GOT3 (cell line): ENCODE measurements around the gene CCDC187.
"Not testable (repeated sequence)": the region's sequence is repeated elsewhere in the genome, so short reads cannot be mapped to it uniquely, and the experiment has no call there.

Source experiments
- DNase-seq: peaks from one replicate; lab custom pipeline; 2025; ENCODE audit warnings: mixed read lengths; lab: John Stamatoyannopoulos, UW

CCDC187 gene

GRCh38 chr9:136326761-136327303, 22.9 kb upstream of the CCDC187 start:
- DNase-seq, result no peak

- DNase-seq, result no peak
Measured at GRCh38 chr9:136326061-136326760, 22.3 kb upstream of the CCDC187 start.

- DNase-seq, result no peak
Measured at GRCh38 chr9:136325358-136325757, 21.5 kb upstream of the CCDC187 start.

- DNase-seq, result no peak
Measured at GRCh38 chr9:136324501-136325300, 20.8 kb upstream of the CCDC187 start.

- no peak for DNase-seq
Measured at GRCh38 chr9:136323371-136323789, 19.5 kb upstream of the CCDC187 start.

GRCh38 chr9:136322756-136323330, 18.9 kb upstream of the CCDC187 start:
- DNase-seq, result no peak

- no peak for DNase-seq
Measured at GRCh38 chr9:136321561-136321960, 17.7 kb upstream of the CCDC187 start.

- DNase-seq, result not testable (repeated sequence)
Measured at GRCh38 chr9:136320972-136321371, 17.1 kb upstream of the CCDC187 start.

- DNase-seq, result not testable (repeated sequence)
Measured at GRCh38 chr9:136319955-136320354, 16.1 kb upstream of the CCDC187 start.

- DNase-seq, result not testable (repeated sequence)
Measured at GRCh38 chr9:136319244-136319643, 15.3 kb upstream of the CCDC187 start.

- DNase-seq, result no peak
Measured at GRCh38 chr9:136318776-136319241, 14.9 kb upstream of the CCDC187 start.

GRCh38 chr9:136318111-136318775, 14.3 kb upstream of the CCDC187 start:
- DNase-seq, result no peak

GRCh38 chr9:136317695-136318094, 13.8 kb upstream of the CCDC187 start:
- no peak for DNase-seq

GRCh38 chr9:136316896-136317676, 13.2 kb upstream of the CCDC187 start:
- no peak for DNase-seq

GRCh38 chr9:136316271-136316751, 12.4 kb upstream of the CCDC187 start:
- no peak for DNase-seq

- no peak for DNase-seq
Measured at GRCh38 chr9:136314944-136315343, 11.1 kb upstream of the CCDC187 start.

- no peak for DNase-seq
Measured at GRCh38 chr9:136314056-136314416, 10.1 kb upstream of the CCDC187 start.

GRCh38 chr9:136313111-136314055, 9.5 kb upstream of the CCDC187 start:
- DNase-seq, result no peak

GRCh38 chr9:136312436-136312835, 8.5 kb upstream of the CCDC187 start:
- no peak for DNase-seq

GRCh38 chr9:136312009-136312375, 8.1 kb upstream of the CCDC187 start:
- no peak for DNase-seq
